GM21737 (cell line): Measurements from ENCODE around the gene CAB39.
"Not testable (repeated sequence)": the region's sequence is repeated elsewhere in the genome, so short reads cannot be mapped to it uniquely, and the experiment has no call there.

Experiments used
- ATAC-seq: cut with Tn5 transposase; IDR thresholded peaks from one replicate; pipeline ENCODE4 v1.9.1; 2021; ENCODE audit warnings: mild to moderate bottlenecking, moderate library complexity; ENCODE audit not compliant: unreplicated experiment

The CAB39 gene

GRCh38 chr2:230682546-230682945, 30.1 kb upstream of the CAB39 start:
- ATAC-seq, result no peak

DNA sequence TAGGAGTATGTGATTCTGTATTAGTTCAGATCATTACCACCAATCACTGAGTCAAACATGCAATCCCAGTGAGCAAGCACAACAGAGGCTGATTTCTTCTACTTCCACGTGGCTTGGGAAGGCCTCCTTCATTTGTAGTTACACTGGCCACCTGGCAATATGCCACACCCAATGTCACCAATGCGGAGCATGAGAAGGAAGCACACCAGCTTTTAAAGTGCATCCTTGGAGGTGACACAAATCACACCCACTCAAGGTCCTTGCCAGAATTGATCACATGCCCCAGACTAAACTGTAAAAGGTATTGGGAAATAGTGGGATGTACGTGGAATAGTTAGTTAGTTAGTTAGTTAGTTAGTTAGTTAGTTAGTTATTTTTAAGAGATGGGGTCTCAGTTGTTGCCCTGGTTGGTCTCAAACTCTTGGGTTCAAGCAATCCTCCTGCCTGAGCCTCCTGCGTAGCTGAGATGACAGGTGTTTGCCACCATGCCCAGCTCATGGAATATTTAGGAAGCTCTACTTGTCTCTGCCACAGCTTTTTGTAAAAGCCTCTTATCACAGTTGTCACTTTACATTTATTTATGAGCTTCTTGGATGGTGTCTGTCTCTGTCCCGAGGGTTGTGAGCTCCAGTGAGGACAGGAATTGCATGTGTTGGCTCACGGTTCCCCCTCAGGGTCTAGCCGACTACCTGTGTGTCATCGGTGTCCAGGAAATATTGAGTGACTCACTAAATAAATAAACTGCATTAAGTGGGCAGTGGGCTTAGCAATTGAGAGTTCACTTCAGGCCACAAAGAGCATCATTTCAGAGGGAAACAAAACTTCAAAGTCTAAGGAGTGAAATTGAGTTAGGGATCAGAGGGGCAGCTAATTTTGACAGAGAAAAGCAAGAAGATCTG, 28.1 kb upstream of the CAB39 start:
- no peak for ATAC-seq

- no peak for ATAC-seq
These were observed 27.5 kb upstream of the CAB39 start for GRCh38 chr2:230685178-230685577.

DNA sequence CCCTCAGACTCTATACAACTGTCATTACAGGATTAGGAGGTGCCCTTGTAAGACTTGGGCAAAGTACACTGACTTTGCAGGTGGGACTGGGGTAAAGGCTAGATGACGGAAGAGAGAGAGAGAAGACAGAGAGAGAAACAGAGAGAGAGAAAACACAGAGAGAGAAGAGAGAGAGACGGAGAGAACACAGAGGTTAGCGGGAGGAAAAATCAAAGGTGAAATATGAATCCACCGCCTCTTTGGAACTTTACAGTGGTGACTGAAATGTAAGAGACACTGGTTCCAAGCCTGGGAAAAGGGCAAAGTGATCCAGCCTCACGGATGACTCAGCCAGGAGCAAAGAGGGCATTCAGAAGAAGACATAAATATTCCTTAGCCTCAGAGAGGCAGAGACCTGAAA, 25.1 kb upstream of the CAB39 start:
- no peak for ATAC-seq

DNA sequence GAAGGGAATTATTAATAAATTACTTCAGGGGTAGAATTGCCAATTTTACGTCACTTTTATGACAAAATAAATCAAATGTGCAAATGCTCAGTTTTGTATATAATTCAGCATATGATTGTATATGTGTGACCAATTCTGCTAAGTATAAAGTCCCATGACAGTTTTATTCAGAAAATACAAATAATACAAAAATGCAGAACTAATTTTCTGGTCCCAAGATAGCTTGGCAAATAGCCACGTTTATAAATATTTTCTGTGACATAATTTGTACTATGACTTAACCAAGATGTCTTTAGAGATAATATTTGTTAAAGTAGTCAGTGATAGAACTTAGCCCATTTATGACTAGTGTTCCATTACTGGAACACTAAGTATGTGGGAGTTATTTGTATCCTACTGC, 24.2 kb upstream of the CAB39 start:
- ATAC-seq, result no peak

GRCh38 chr2:230690439-230690838, 22.2 kb upstream of the CAB39 start:
- no peak for ATAC-seq

DNA sequence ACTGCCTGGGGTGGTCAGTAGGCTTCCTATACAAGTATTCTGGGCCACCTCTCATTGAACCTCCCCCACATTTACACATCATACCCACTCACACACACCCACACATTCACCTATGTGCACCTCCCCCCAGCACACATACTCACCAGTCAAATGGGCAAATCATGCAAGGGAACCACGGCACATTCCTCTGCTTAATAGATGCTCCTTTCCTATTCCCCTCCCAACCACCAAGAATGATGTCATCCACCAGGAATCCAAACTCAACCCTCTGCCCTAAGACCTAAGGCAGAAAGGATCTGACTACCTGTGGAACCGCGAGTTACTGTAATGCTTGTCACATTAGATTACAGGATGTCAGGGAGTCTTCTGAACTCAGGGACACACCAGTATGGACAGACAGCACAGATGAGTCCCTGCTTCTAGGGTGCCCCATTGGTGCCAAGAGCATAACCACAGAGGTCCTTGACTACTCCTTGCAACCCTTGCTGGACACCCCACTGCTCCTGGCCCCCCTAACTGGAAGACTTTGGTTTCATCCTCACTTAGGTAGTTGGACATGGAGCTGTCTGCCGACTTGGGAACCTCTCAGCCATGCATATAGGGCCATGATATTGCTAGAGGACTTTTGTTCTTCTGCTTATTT, 21.5 kb upstream of the CAB39 start:
- ATAC-seq, result no peak

- ATAC-seq, result no peak
These were observed 19.9 kb upstream of the CAB39 start for GRCh38 chr2:230692760-230693159.

GRCh38 chr2:230693411-230693810, 19.2 kb upstream of the CAB39 start:
- ATAC-seq, result no peak

DNA sequence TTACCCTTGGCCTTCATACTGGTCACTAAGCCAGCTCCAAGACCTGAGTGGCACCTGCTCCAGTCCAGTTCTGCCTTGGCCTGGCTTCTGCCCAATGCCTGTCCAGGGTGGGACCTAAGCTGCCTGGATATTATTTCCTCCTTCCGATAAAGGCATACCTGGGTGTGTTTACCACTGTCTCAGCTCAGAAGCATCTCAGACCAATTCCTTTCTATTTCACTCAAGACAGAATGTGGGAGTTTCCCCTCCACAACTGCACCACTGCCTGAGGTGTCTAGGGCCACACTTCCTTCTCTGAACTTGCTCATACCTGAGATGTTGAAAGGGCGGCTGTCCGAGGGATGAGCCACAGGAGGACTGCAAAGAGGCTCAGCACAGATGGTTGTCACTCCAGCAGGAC, 18.4 kb upstream of the CAB39 start:
- ATAC-seq, result no peak

DNA sequence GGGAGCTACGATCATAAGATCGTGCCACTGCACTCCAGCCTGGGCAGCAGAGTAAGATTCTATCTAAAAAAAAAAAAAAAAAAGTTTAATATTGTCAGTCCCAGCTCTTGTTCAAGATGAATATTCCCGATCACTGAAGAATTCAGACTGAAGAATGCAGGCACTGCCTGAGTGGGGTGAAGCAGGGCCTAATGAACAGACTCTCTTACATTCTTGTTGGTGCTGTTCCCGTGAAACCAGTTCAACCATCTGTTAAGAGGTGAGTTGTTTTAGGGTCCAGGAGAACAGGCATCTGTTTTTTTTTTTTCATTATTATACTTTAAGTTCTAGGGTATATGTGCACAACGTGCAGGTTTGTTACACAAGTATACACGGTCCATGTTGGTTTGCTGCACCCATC, 17.1 kb upstream of the CAB39 start:
- no peak for ATAC-seq

DNA sequence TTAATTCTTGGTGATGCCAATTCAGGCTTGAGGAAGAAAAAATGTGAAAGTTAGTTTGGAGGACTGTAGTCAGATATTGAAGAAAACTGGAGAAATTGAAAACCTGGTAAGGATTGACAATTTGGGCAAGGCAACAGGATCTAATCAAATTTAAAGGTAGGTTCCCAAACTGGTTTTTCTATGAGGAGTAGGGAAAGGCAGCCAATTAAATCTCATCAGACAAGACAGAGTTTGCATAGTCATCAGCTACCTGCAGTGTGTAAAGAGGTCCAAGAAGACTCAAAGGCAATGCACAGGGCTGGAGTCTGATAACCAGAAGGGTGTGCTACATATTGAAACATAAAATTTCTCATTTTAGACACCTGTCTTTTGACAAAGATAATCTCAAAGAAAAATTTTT, 16.0 kb upstream of the CAB39 start:
- no peak for ATAC-seq

DNA sequence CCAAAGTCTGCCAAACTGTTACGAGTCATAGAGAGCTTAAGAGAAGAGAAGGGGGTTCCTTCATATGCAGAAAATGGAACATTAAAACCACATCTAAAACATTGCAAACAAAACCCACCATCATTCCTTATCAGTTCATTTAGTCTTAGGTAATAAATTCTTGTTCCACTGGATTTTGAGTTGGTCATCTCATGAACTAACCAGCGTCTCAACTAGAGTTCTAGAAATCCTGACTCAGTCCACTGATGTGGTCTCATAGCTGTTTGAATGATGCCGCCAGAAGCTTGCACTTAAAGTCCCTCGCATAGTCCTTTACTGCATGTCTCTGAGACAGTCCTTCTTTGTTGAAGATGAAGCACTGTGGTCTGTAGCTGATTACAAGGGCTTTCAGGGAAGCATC, 15.0 kb upstream of the CAB39 start:
- no peak for ATAC-seq

- not testable (repeated sequence) for ATAC-seq
These were observed 13.9 kb upstream of the CAB39 start for GRCh38 chr2:230698753-230699152.

- no peak for ATAC-seq
These were observed 12.2 kb upstream of the CAB39 start for GRCh38 chr2:230700447-230700846.

- no peak for ATAC-seq
These were observed 11.3 kb upstream of the CAB39 start for GRCh38 chr2:230701308-230701707.

GRCh38 chr2:230702457-230702856, 10.2 kb upstream of the CAB39 start:
- not testable (repeated sequence) for ATAC-seq

- no peak for ATAC-seq
These were observed 9.1 kb upstream of the CAB39 start for GRCh38 chr2:230703514-230703913.

DNA sequence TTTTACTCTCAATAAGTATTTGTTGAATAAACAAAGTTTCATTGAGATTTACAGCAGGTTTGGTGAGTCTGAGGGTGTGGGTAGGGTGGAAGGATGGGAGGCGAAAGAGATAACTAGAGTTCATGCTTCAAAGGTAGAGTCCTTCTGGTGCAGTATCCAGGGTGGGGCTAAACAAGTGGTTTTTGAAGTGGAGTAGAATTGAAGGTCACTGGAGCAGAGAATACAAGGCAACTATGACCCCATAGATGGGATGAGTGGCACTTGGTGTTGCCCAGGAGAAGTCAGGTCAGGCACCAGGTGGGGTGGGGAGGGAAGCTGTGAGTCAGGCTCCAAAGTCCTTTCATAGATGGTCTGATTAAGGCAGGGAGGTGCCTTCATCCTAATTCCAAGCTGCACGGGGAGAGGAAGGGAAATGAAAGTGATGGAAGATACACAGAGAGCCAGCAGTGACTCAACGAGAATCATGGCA, 6.6 kb upstream of the CAB39 start:
- no peak for ATAC-seq

DNA sequence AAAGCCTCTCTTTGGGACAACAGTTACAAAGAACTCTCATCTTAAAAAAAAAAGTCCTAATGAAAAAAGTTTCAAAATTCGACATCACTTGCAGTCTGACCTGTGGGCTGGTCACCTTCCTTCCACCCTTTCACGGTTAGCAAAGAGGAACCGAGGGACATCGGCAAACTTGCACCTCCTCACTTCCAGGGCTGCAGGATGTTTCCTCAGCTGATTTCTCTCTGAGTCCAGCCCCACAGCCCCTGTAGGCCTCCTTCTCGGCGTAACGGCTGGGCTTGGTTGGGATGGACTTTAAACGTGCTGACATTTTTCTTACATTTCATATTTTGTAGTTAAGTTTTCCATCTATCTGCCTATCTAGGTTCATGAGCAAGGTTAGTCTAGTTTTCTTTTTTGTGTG, 5.7 kb upstream of the CAB39 start:
- no peak for ATAC-seq

DNA sequence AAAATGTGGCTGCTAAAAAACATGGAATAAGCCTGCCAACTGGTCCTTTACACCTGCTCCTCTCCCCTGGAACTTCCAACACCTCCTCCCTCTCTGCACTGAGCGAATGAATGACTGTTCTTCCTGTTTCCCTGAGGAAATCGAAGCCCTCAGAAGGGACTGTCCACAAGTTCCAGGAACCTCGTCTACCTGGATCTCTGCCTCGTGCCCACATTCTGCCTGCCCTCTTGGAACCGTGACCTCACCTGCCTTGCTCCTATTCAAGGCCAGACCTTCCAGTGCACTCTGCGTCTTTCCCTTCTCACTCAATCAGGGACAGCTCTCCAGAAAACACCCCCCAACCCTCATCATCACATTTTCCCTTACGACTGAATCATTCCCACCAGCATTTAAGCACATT, 4.4 kb upstream of the CAB39 start:
- ATAC-seq, result no peak

- no peak for ATAC-seq
These were observed 1.4 kb upstream of the CAB39 start for GRCh38 chr2:230711224-230711623.
